ENCODE results near the gene MCCD1. TPM values are rescaled to one million over a fixed set of nuclear protein-coding genes. Genes with fewer than 3 reads are reported as not detected.

Gene MCCD1
- total RNA-seq, result not detected

GRCh38 chr6:31528821-31529328 is at the start of gene MCCD1:
MCCD1 (plus strand) TSS chr6:31528962; CDS start chr6:31529015, 53 bp downstream.
- peaks cover 0 to 47% (median 0%) of the 10 kb centered on the region in 3 donors for H3K36me3 ChIP-seq
- H3K4me1 ChIP-seq, result no peaks in the 10 kb centered on the region
- no peak within 1 kb of the TSS for H3K27ac ChIP-seq
- DNase-seq, result no peak
- no peaks in the 10 kb centered on the region for H3K9me3 ChIP-seq
- no peaks in the 10 kb centered on the region for H3K27me3 ChIP-seq
- H3K4me3 ChIP-seq, result no peak within 1 kb of the TSS
- TF ChIP-seq POLR2A (IDR thresholded peaks at IDR 0.05), result no peak
- TF ChIP-seq CTCF (IDR thresholded peaks at IDR 0.05), result no peak

GRCh38 chr6:31479151-31479932 is 49.4 kb upstream of the MCCD1 start:
- H3K27me3 ChIP-seq, result no peaks in the 10 kb centered on the region
- H3K9me3 ChIP-seq, result no peaks in the 10 kb centered on the region
- H3K4me1 ChIP-seq, result no peaks in the 10 kb centered on the region
- DNase-seq, result no peak
- H3K27ac ChIP-seq, result no peak overlapping the region
- TF ChIP-seq CTCF (IDR thresholded peaks at IDR 0.05) (no peak), POLR2A (IDR thresholded peaks at IDR 0.05) (no peak)
- no peaks in the 10 kb centered on the region for H3K36me3 ChIP-seq
- H3K4me3 ChIP-seq, result no peak overlapping the region

GRCh38 chr6:31479933-31480535 is 48.7 kb upstream of the MCCD1 start:
- TF ChIP-seq POLR2A (IDR thresholded peaks at IDR 0.05), result no peak
- no peak for TF ChIP-seq CTCF (IDR thresholded peaks at IDR 0.05)

GRCh38 chr6:31480574-31480973 is 48.2 kb upstream of the MCCD1 start:
- Histone ChIP-seq H3K36me3 (no peaks in the 10 kb centered on the region), H3K27ac (no peak overlapping the region), H3K27me3 (no peaks in the 10 kb centered on the region), H3K9me3 (no peaks in the 10 kb centered on the region), H3K4me1 (no peaks in the 10 kb centered on the region), H3K4me3 (no peak overlapping the region)
- no peak for DNase-seq
- TF ChIP-seq CTCF (IDR thresholded peaks at IDR 0.05) (no peak), POLR2A (IDR thresholded peaks at IDR 0.05) (no peak)

More at GRCh38 chr6:31479933-31480535, 48.7 kb upstream of the MCCD1 start:
- Histone ChIP-seq H3K9me3 (no peaks in the 10 kb centered on the region), H3K27ac (no peak overlapping the region), H3K4me3 (no peak overlapping the region), H3K36me3 (no peaks in the 10 kb centered on the region), H3K4me1 (no peaks in the 10 kb centered on the region), H3K27me3 (no peaks in the 10 kb centered on the region)
- DNase-seq, result peak in 1 of 3 donors; percentile 37

GRCh38 chr6:31483392-31483791 is 45.4 kb upstream of the MCCD1 start:
- Histone ChIP-seq H3K4me1 (no peaks in the 10 kb centered on the region), H3K27me3 (no peaks in the 10 kb centered on the region), H3K27ac (no peak overlapping the region), H3K4me3 (no peak overlapping the region), H3K36me3 (no peaks in the 10 kb centered on the region), H3K9me3 (no peaks in the 10 kb centered on the region)
- TF ChIP-seq POLR2A (IDR thresholded peaks at IDR 0.05) (no peak), CTCF (IDR thresholded peaks at IDR 0.05) (no peak)
- DNase-seq, result no peak

All from Peyer's patch (tissue), 4 donors.